Keratinocyte (primary cell): Measurements from ENCODE around the gene TTC33. TPM values are rescaled to one million over a fixed set of nuclear protein-coding genes. Genes with fewer than 3 reads are reported as not detected.

Experiments used
- DNase-seq: peaks from one replicate; pipeline ENCODE4 v3.0.0-alpha.2; 2011; ENCODE audit warnings: low read depth, missing footprints, low spot score
- FAIRE-seq: peaks from 2 replicates; lab custom pipeline; 2011; peaks lifted over from hg19 to GRCh38; lab: Jason Lieb, UNC
- H2AFZ ChIP-seq: 2 replicates; pipeline ENCODE4 v1.6.0; 2012; ENCODE audit warnings: low read length, control low read depth, inconsistent platforms; ENCODE audit not compliant: control insufficient read depth
- H3K27ac ChIP-seq: 2 replicates; pipeline ENCODE4 v1.5.1; 2011; ENCODE audit warnings: low read length; ENCODE audit not compliant: control insufficient read depth, insufficient read depth
- H3K27me3 ChIP-seq: 3 replicates; pipeline ENCODE4 v1.6.0; 2011; ENCODE audit warnings: low read length; ENCODE audit not compliant: control insufficient read depth, insufficient read depth; ENCODE audit errors: extremely low read depth
- H3K36me3 ChIP-seq, 2 experiments: 2 replicates in 1 of 2; 3 replicates in 1 of 2; pipeline ENCODE4 v1.5.1; 2011; ENCODE audit warnings: low read length in 2 of 2, mild to moderate bottlenecking in 1 of 2; ENCODE audit not compliant: control insufficient read depth in 2 of 2, insufficient read depth in 2 of 2; ENCODE audit errors: extremely low read depth in 1 of 2
- H3K4me1 ChIP-seq: 3 replicates; pipeline ENCODE4 v1.5.1; 2011; ENCODE audit warnings: low read length; ENCODE audit not compliant: control insufficient read depth, insufficient read depth; ENCODE audit errors: extremely low read depth
- H3K4me2 ChIP-seq: 3 replicates; pipeline ENCODE4 v1.6.0; 2011; ENCODE audit warnings: low read depth, low read length; ENCODE audit not compliant: control insufficient read depth, insufficient read depth; ENCODE audit errors: extremely low read depth
- H3K4me3 ChIP-seq, 3 experiments: fragments of 200-600 bp in 1 of 3; sonication (generic) in 1 of 3; 2 replicates in 2 of 3; 3 replicates in 1 of 3; pipeline ENCODE4 v1.5.1; 2011 to 2016; ENCODE audit warnings: low read length in 3 of 3, mild to moderate bottlenecking in 3 of 3, control low read depth in 2 of 3, inconsistent platforms in 1 of 3, low read depth in 1 of 3, mixed read lengths in 1 of 3, mixed run types in 1 of 3, moderate library complexity in 1 of 3; ENCODE audit not compliant: control insufficient read depth in 2 of 3, insufficient read depth in 2 of 3; ENCODE audit errors: extremely low read depth in 1 of 3
- H3K79me2 ChIP-seq: 2 replicates; pipeline ENCODE4 v1.6.0; 2012; ENCODE audit warnings: low read length; ENCODE audit not compliant: control insufficient read depth, insufficient read depth
- H3K9ac ChIP-seq: 3 replicates; pipeline ENCODE4 v1.6.0; 2011; ENCODE audit warnings: low read length; ENCODE audit not compliant: control insufficient read depth, insufficient read depth; ENCODE audit errors: extremely low read depth
- H3K9me1 ChIP-seq: 3 replicates; pipeline ENCODE4 v1.6.0; 2011; ENCODE audit warnings: low read length; ENCODE audit not compliant: control insufficient read depth, insufficient read depth; ENCODE audit errors: extremely low read depth
- H3K9me3 ChIP-seq: 2 replicates; pipeline ENCODE4 v1.5.1; 2012; ENCODE audit warnings: low read depth, low read length; ENCODE audit not compliant: control insufficient read depth
- H4K20me1 ChIP-seq: 3 replicates; pipeline ENCODE4 v1.6.0; 2011; ENCODE audit warnings: low read length; ENCODE audit not compliant: control insufficient read depth, insufficient read depth; ENCODE audit errors: extremely low read depth
- EZH2 ChIP-seq: IDR thresholded peaks from one replicate; pipeline ENCODE4 v1.6.1; 2012; ENCODE audit warnings: inconsistent platforms, mild to moderate bottlenecking, low read length, moderate library complexity
- dilution Hi-C: fragments of 300-500 bp; cut with MboI; formaldehyde crosslinking; loops from one replicate; pipeline ENCODE4 v1.7.0; 2020; ENCODE audit warnings: low sequenced_read_pairs; ENCODE audit not compliant: extremely low pct_ligation_motif_present
- polyA plus RNA-seq, 5 experiments: library from polyadenylated mRNA; depleted of rRNA in 3 of 5; stranded (reverse) in 3 of 5; stranded (forward) in 1 of 5; unstranded in 1 of 5; fragments of >200 nt; gene quantifications; 1 replicate in 1 of 5; 2 replicates in 3 of 5; 3 replicates in 1 of 5; pipeline versions ENCODE4 v1.2.1 to v1.2.3, GENCODE V29; 2011 to 2012; ENCODE audit warnings: missing spikeins in 2 of 5, low read depth in 1 of 5, low replicate concordance in 1 of 5
- TF ChIP-seq, protein P1 (sequence below), 3 experiments: IDR thresholded peaks in 1 of 3; conservative IDR thresholded peaks in 1 of 3; optimal IDR thresholded peaks in 1 of 3; 2 replicates in 2 of 3; 3 replicates in 1 of 3; pipeline versions ENCODE3 to v1.5.1; 2011; ENCODE audit warnings: low read length in 3 of 3, mild to moderate bottlenecking in 3 of 3, moderate library complexity in 2 of 3, control low read depth in 1 of 3, inconsistent platforms in 1 of 3; ENCODE audit not compliant: insufficient read depth in 2 of 3; ENCODE audit errors: extremely low read depth in 1 of 3

TTC33 gene
- polyA plus RNA-seq, 1 donor (not counting 4 experiments of a cell fraction or from before 2014, with no cell fraction given) = 7.1 TPM

DNA sequence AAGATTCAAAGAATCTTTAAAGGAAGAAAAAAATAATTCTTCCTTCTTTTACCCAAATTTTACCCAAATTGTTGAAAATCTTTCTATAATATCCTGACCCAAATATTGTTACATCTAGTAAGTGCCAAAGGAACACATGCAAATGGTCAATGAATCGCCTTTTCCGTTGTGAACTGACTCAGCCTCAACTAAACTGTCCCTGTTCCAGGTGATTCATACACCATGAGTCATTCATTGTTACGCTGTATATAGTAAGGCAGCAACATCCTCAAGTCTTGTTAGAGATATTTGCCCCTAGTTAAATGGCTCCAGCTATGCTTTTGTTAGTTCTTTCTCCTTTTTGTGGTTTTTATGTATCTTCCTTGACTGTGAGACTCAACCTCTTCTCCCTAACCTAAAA is 66.3 kb downstream of the TTC33 start:
- Histone ChIP-seq H3K27ac (peak overlapping the region; percentile 22), H4K20me1 (no peaks in the 10 kb centered on the region), H3K4me3 (no peak overlapping the region), H3K4me2 (peak overlapping the region; percentile 8), H3K79me2 (peaks cover 62% of the 10 kb centered on the region), H3K27me3 (no peaks in the 10 kb centered on the region), H3K4me1 (peaks cover 50% of the 10 kb centered on the region), H3K9me3 (no peaks in the 10 kb centered on the region), H3K9me1 (no peaks in the 10 kb centered on the region), H3K36me3 (peaks cover 8 to 12% of the 10 kb centered on the region in 2 experiments), H2AFZ (no peak overlapping the region), H3K9ac (no peak overlapping the region)
- TF ChIP-seq, protein P1, sequence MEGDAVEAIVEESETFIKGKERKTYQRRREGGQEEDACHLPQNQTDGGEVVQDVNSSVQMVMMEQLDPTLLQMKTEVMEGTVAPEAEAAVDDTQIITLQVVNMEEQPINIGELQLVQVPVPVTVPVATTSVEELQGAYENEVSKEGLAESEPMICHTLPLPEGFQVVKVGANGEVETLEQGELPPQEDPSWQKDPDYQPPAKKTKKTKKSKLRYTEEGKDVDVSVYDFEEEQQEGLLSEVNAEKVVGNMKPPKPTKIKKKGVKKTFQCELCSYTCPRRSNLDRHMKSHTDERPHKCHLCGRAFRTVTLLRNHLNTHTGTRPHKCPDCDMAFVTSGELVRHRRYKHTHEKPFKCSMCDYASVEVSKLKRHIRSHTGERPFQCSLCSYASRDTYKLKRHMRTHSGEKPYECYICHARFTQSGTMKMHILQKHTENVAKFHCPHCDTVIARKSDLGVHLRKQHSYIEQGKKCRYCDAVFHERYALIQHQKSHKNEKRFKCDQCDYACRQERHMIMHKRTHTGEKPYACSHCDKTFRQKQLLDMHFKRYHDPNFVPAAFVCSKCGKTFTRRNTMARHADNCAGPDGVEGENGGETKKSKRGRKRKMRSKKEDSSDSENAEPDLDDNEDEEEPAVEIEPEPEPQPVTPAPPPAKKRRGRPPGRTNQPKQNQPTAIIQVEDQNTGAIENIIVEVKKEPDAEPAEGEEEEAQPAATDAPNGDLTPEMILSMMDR (optimal IDR thresholded peaks at IDR 0.05 in 1 of 3, IDR thresholded peaks at IDR 0.05 in 1 of 3, conservative IDR thresholded peaks at IDR 0.05 in 1 of 3; ENCODE audit: extremely low read depth in 1 of 3, insufficient read depth in 2 of 3, low read length in 3 of 3) = no peak
- TF ChIP-seq EZH2 = no peak
- dilution Hi-C loops = no loop called here
- peak; percentile 91 for FAIRE-seq
- DNase-seq = peak; percentile 76

- dilution Hi-C loops = no loop called here
- Histone ChIP-seq H3K27me3 (no peaks in the 10 kb centered on the region), H3K9me1 (no peaks in the 10 kb centered on the region), H3K4me2 (peak overlapping the region; percentile 8), H3K36me3 (peaks cover 8 to 12% of the 10 kb centered on the region in 2 experiments), H3K27ac (peak overlapping the region; percentile 22), H3K4me1 (peaks cover 53% of the 10 kb centered on the region), H3K9ac (no peak overlapping the region), H4K20me1 (no peaks in the 10 kb centered on the region), H3K79me2 (peaks cover 67% of the 10 kb centered on the region), H2AFZ (no peak overlapping the region), H3K9me3 (no peaks in the 10 kb centered on the region), H3K4me3 (no peak overlapping the region)
- no peak for FAIRE-seq
- no peak for TF ChIP-seq EZH2
- TF ChIP-seq, protein P1 (optimal IDR thresholded peaks at IDR 0.05 in 1 of 3, IDR thresholded peaks at IDR 0.05 in 1 of 3, conservative IDR thresholded peaks at IDR 0.05 in 1 of 3; ENCODE audit: extremely low read depth in 1 of 3, insufficient read depth in 2 of 3, low read length in 3 of 3) = no peak
- DNase-seq = no peak
These were observed 66.8 kb downstream of the TTC33 start for GRCh38 chr5:40688996-40689395.
